ENCODE data around the gene GPR34.

Gene GPR34

DNA sequence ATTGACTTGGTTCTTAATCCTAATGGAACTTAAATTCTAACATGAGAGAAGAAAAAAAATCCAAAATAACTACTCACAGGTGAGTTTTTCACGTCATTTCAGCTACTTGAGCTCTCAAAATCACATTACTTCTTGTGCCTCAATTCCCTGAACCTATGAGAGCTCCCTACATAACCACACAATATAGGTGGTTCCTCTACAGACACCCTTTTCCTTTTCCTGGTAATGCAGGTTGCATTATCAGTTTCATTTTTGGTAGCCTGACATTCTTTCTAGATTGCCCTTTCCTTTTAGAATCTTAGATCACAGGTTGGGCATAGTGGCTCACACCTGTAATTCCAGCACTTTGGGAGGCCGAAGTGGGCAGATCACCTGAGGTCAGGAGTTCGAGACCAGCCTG, 4.3 kb downstream of the GPR34 start:
- DNase-seq (ENCODE audit: extremely low read depth, low read depth), result no peak

DNA sequence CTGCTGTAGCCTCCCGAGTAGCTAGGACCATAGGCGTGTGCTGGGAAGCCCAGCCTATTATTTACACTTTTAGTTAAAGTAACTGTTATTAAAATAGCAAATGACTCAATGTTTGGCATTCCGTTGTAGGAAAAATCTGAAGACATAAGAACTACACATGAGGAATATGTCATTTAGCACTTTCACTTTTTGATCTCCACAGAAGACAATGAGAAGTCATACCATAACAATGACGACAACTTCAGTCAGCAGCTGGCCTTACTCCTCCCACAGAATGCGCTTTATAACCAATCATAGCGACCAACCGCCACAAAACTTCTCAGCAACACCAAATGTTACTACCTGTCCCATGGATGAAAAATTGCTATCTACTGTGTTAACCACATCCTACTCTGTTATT, 6.7 kb downstream of the GPR34 start:
- TF ChIP-seq, protein P1, sequence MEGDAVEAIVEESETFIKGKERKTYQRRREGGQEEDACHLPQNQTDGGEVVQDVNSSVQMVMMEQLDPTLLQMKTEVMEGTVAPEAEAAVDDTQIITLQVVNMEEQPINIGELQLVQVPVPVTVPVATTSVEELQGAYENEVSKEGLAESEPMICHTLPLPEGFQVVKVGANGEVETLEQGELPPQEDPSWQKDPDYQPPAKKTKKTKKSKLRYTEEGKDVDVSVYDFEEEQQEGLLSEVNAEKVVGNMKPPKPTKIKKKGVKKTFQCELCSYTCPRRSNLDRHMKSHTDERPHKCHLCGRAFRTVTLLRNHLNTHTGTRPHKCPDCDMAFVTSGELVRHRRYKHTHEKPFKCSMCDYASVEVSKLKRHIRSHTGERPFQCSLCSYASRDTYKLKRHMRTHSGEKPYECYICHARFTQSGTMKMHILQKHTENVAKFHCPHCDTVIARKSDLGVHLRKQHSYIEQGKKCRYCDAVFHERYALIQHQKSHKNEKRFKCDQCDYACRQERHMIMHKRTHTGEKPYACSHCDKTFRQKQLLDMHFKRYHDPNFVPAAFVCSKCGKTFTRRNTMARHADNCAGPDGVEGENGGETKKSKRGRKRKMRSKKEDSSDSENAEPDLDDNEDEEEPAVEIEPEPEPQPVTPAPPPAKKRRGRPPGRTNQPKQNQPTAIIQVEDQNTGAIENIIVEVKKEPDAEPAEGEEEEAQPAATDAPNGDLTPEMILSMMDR (IDR thresholded peaks at IDR 0.05; ENCODE audit: low read depth, low read length), result no peak
- DNase-seq (ENCODE audit: extremely low read depth, low read depth), result no peak

More for the DNA sequence above, 4.3 kb downstream of the GPR34 start:
- TF ChIP-seq, protein P1 (IDR thresholded peaks at IDR 0.05; ENCODE audit: low read depth, low read length), result no peak

DNA sequence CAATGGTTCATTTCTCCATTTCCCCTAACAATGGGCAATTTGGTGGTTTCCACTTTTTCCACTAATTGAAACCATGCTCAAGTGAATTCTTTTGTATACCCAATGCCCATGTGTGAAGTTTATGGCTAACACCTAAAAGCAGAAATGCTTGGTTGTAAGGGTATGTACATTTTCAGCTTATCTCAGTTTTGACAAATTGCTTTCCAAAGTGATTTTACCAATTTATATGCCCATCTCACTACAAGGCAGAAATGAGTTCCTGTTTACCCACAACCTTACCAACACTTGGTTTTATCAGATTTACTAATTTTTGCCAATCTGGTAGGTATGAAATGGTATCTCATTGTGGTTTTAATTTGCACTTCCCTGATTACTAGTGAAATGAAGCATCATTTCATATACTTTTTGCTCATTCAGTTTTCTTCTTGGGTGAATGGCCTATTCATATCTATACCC, 14.8 kb downstream of the GPR34 start:
- no peak for DNase-seq (ENCODE audit: extremely low read depth, low read depth)
- TF ChIP-seq, protein P1 (IDR thresholded peaks at IDR 0.05; ENCODE audit: low read depth, low read length), result no peak

DNA sequence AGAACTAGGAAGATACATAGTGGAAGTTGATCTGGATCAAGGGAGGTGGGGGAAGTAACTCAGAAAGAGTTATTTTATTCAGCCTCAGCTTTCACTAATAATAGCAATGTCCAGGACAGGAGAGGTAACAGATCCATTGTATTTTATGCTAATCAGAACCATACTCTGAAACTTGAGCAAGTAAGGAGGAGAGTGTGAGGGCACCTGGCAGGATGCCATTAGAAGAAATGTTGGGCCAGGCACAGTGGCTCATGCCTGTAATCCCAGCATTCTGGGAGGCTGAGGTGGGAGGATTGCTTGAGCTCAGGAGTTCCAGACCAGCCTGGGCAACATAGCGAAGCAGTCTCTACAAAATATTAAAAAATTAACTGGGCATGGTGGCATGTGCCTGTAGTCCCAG, 16.3 kb downstream of the GPR34 start:
- no peak for DNase-seq (ENCODE audit: extremely low read depth, low read depth)
- TF ChIP-seq, protein P1 (IDR thresholded peaks at IDR 0.05; ENCODE audit: low read depth, low read length), result no peak

DNA sequence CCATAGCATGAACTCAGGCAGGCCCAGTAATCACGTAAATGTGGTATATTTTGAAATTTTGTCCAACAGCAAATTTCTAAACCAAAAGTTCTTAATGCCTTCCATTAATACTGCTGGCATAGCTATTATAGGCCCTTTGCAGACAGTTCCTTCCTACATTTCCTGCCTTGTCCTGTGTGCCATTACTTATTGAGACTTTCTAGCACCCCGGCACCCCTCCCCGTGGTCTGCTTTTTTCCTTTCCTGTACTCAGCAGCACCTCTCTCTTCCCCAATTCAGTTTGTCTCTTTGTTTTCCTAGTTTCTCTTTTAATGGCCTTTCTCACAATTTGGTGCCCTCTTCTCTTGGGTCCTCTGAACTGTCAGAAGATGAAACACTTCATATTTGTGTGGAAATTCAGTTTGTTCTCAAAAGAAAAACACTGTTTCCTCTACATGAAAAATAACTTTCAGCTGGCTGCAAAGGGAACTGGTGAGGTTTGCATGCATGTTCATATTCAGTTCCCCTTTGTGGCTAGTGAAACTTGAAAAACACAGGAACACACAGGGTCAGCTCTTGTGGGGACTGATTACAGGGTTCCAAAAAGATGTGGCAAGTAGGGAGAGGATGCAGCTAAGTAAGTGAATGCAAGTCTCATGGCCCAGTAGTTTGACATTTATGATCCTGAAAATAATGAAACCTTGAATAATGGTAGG, 17.1 kb downstream of the GPR34 start:
- DNase-seq (ENCODE audit: extremely low read depth, low read depth), result no peak
- TF ChIP-seq, protein P1 (IDR thresholded peaks at IDR 0.05; ENCODE audit: low read depth, low read length), result no peak

DNA sequence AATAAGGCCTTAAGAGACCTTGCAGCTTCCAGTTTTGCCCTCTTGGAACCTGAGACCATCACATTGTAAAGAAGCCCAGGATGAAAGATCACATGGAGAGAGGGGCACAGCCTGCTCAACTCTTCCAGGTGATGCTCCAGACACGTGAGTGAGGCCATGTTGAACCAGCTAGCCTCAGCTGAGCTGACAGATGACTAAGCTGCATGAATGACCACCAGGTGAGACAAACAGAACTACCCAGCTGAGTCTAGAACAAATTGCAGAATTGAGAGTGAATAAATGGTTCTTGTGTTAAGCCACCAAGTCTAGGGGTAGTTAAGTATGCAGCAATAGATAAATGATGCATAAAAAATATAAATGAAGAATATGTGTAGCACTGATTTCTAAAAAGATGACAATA, 18.4 kb downstream of the GPR34 start:
- TF ChIP-seq, protein P1 (IDR thresholded peaks at IDR 0.05; ENCODE audit: low read depth, low read length), result no peak
- no peak for DNase-seq (ENCODE audit: extremely low read depth, low read depth)

DNA sequence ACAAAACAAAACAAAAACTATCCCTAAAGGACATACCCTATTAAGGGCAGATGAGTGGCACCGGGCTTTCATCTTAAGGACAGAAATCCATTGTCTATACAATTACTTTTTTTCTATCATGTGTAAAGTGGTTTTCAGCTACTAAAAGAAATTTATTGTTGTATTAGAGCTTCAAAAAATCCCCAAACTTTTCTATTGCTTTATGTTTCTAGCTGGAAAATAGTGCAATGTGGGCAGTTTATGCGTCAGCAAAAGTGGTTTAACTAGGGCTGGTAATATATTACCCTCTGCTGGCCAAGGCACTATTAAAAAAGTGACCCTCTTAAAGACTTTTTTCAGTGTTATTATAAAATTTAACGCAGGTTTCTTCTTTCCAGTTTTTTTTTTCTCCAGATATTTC, 19.7 kb downstream of the GPR34 start:
- TF ChIP-seq, protein P1 (IDR thresholded peaks at IDR 0.05; ENCODE audit: low read depth, low read length), result no peak
- DNase-seq (ENCODE audit: extremely low read depth, low read depth), result no peak

Measured in AG09319 (cell line).